Activated T-cell treated with anti-CD3 and anti-CD28 coated beads for 1 hour (primary cell): ENCODE measurements around the gene NFX1.
A peak's percentile ranks its signal among the peaks of the same experiment; 100 is the strongest.
"Not testable (repeated sequence)": the region's sequence is repeated elsewhere in the genome, so short reads cannot be mapped to it uniquely, and the experiment has no call there.

ENCODE experiments used
- DNase-seq: peaks from one replicate; pipeline ENCODE4 v3.0.0-alpha.2; 2020; ENCODE audit warnings: low read depth

NFX1 gene

GRCh38 chr9:33388110-33388994 is 98.0 kb downstream of the NFX1 start:
- DNase-seq = no peak

- DNase-seq = not testable (repeated sequence)
Observed at GRCh38 chr9:33391111-33391771, 100.9 kb downstream of the NFX1 start.

- DNase-seq = not testable (repeated sequence)
Observed at GRCh38 chr9:33392591-33393021, 102.3 kb downstream of the NFX1 start.

GRCh38 chr9:33393581-33393980 is 103.3 kb downstream of the NFX1 start:
- DNase-seq = no peak

GRCh38 chr9:33393986-33394385 is 103.7 kb downstream of the NFX1 start:
- not testable (repeated sequence) for DNase-seq

GRCh38 chr9:33395159-33395879 is 105.0 kb downstream of the NFX1 start:
- not testable (repeated sequence) for DNase-seq

GRCh38 chr9:33397801-33398200 is 107.5 kb downstream of the NFX1 start:
- DNase-seq = not testable (repeated sequence)

- not testable (repeated sequence) for DNase-seq
Observed at GRCh38 chr9:33399047-33399446, 108.7 kb downstream of the NFX1 start.

GRCh38 chr9:33401809-33402208 is 111.5 kb downstream of the NFX1 start:
- DNase-seq = not testable (repeated sequence)

GRCh38 chr9:33402371-33402770 is 112.1 kb downstream of the NFX1 start, which contains the start of gene AQP7:
AQP7 (minus strand) TSS chr9:33402568; CDS start chr9:33401262, 1,306 bp downstream.
- not testable (repeated sequence) for DNase-seq

GRCh38 chr9:33403941-33404787 is 113.8 kb downstream of the NFX1 start:
- no peak for DNase-seq

- DNase-seq = no peak
Observed at GRCh38 chr9:33404788-33405362, 114.6 kb downstream of the NFX1 start.

- DNase-seq = no peak
Observed at GRCh38 chr9:33407061-33407460, 116.7 kb downstream of the NFX1 start.

GRCh38 chr9:33408087-33408486 is 117.8 kb downstream of the NFX1 start:
- no peak for DNase-seq

GRCh38 chr9:33414268-33414667 is 124.0 kb downstream of the NFX1 start:
- DNase-seq = no peak

GRCh38 chr9:33414889-33415500 is 124.7 kb downstream of the NFX1 start:
- DNase-seq = no peak

- DNase-seq = peak; percentile 90
Observed at GRCh38 chr9:33415501-33416038, 125.3 kb downstream of the NFX1 start.

GRCh38 chr9:33416996-33417395 is 126.7 kb downstream of the NFX1 start:
- DNase-seq = peak; percentile 31

- no peak for DNase-seq
Observed at GRCh38 chr9:33418090-33418489, 127.8 kb downstream of the NFX1 start.

- DNase-seq = no peak
Observed at GRCh38 chr9:33419708-33420303, 129.5 kb downstream of the NFX1 start.
